SH-SY5Y (cell line): ENCODE measurements around the gene ABCD4.

Source experiments
- GATA2 ChIP-seq: IDR thresholded peaks from 2 replicates; pipeline ENCODE4 v1.6.1; 2011; ENCODE audit warnings: mild to moderate bottlenecking, low read depth, low read length
- GATA3 ChIP-seq: IDR thresholded peaks from 2 replicates; pipeline ENCODE4 v1.6.1; 2011; ENCODE audit warnings: low read depth, mild to moderate bottlenecking, low read length, moderate library complexity

ABCD4 gene

DNA sequence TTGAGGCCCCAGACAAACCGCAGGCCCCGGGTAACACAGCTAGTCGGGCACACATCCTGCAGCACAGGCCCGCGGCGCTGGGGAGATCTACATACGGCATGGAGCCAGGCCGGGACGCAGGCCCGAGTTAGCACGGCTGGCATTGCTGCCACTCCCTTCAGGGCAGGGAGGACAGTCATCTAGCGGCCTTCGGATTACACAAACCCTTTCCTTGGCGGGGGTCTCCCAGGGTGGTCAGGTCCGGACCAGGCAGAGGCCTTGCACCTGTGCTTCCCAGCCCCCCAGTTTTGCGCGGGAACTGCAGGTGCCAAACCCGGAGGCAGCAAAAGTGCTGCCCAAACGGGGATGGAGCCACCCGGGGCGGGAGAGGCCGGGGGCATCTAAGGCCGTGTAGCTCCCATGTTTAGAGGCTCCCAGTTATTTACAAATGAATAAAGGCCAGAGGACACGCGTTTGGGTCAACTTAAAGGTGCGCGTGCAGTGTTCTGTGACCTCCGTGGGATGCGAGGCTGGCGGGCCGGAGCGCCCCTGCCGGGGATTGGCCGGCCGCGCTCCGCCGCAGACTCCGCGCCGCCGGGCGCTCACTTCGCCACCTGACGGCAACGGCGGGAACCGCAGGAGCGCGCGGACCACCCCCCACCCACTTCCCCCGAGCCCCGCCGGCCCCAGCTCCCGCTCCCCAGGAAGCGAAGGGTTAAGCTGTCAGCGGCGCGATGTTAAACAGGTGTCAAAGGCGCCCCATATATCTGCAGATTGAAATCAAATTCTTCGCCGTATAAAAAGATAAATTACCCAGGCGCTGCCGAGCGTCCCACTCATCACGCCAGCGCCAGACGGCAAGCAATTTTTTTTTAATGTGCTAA, 45.4 kb downstream of the ABCD4 start:
- TF ChIP-seq GATA3 (no peak), GATA2 (peak; percentile 89)

DNA sequence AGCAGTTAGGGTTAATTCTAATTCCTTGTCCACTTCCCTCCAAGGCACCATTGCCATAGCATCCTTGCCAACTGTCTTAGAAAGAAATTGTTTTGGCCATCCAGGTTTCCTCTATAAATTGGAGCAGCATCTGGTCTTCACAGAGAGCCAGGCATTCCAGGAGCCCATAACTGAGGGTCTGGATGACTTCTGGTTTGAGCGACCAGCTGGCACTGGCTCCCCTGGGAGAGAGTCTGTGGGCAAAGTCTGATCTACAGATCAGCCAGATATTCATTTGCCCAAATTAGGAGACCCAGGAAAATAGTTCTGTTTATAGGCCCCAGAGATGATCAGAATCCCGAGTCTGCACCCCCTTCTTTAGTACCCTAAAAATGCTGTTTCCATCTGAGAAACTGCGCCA, 47.5 kb downstream of the ABCD4 start:
- no peak for TF ChIP-seq GATA3
- TF ChIP-seq GATA2, result peak; percentile 65

DNA sequence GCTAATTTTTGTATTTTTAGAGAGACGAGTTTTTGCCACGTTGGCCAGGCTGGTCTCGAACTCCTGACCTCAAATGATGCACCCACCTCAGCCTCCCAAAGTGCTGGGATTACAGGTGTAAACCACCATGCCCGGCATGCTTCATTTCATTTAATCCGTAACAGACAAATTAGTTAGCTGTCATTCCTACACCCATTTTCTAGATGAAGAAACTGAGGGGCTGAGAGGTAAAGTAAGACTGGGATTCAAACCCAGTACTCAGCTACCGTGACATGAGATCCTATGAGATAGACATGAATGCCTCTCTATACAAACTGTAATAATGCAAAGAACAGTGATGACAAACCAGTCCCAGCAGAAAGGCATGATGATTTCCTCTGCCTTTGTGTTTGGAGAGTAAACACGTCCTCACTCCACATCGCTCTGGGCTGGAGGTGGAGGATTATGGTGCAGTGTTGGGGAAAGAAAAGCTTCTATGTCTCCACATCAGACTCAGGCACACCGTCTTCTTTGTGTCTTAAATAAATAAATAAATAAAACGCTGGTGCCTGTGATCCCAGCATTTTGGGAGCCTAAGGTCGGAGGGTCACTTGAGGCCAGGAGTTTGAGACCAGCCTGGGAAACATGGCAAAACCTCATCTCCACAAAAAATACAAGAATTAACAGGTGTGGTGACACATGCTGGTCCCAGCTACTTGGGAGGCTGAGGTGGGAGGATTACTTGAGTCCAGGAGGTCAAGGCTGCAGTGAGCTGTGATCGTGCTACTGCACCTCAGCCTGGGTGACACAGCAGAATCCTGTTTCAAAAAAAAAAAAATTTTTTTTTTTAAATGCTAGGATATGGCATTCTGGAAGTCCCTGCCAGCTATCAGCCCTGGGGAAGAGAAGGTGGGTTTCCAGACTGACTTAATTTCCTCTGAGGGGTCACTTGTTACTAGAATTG, 53.0 kb downstream of the ABCD4 start:
- TF ChIP-seq GATA2 (no peak), GATA3 (no peak)

DNA sequence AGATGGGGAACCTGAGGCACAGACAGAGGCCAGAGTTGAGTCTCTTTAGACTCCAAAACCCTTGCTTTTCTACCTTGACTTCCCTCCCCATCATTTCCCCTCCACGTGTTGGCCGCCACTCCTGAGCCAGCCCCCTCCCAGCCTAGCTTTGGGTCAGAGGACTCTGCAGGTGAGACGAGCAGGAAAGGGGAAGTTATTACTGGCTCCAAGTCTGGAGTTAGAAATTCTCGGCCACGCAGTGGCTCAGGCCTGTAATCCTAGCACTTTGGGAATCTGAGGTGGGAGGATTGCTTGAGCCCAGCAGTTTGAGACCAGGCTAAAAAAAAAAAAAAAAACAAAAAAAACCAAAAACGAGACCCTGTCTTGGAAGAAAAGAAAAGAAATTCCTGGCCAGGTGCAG, 54.7 kb downstream of the ABCD4 start:
- TF ChIP-seq GATA2 (no peak), GATA3 (no peak)

DNA sequence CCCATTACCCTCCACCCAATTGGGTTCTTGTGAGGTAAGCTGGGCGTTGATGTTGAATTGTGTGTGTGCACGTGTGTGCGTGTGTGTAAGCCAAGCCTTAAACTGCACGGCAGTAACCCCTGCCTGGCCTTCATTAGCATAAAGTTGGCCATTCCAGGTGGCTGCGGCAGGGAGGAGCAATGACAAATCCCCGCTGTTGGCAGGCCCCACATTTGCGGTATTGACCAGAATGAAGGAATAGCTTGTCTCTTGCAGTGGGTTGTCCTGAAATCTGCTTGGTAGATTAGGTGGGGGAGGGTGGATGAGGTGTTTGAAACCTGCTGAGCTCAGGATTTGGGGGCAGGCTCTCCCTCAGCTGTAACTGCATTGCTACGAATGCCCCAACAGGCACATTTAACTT, 56.2 kb downstream of the ABCD4 start:
- no peak for TF ChIP-seq GATA2
- TF ChIP-seq GATA3, result no peak

DNA sequence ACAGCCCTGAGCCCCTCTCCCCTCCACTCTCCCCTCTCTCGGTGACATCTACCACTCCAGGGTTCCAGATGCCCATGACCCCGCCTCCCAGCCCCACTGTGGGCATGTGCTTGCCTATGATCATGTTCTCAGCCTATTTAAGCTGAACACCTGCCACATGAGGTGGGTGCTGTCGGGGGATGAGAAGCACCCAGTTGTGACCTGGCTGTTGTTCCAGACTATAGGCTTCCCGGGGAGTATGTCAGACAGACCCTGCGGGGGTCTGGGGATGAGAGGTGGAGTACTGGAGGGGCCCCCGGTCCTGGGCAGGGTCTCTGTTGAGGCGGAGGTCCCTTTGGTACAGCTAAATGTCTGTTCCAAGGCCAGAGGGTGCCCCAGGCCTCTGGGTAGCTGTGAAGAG, 57.4 kb downstream of the ABCD4 start:
- TF ChIP-seq GATA2 (no peak), GATA3 (no peak)

DNA sequence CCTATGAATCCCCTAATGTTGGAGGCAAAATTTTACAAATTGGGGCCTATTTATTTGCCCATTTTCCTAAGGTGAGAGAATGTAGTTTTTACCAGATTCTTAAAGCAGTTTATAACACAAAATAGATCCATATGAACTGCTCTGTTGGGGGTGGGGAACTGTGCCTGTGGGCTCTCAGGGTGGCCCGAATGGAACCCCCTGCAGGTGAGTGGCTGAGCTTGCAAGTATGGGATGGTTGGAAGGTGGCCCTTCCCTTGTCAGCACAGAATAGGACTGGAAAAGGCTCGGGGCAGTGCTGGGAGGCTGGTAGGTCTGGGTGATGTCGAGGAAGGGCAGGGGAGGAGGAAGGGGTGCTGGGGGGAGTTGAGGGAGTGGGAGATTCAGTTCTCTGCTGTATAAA, 58.6 kb downstream of the ABCD4 start:
- TF ChIP-seq GATA3 (no peak), GATA2 (no peak)

DNA sequence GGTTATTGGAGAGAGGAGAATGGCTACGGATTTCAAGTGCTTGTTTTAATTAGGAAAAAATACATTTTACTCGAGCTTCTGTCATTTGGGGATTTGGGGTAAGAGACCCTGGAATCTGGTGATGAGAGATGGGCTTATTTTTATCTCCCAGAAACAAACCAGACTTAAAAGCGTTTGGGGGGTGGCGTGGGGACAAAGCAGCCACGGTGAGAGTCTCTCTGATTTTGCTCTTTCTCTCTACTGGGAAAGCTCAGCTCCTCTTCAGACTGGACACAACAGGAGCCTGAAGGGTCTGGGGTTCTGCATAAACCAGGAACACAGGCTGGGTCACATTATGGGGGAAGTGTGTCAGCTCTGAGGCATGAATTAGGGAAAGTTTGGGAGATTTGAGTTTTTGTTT, 59.7 kb downstream of the ABCD4 start:
- TF ChIP-seq GATA3 (no peak), GATA2 (no peak)

DNA sequence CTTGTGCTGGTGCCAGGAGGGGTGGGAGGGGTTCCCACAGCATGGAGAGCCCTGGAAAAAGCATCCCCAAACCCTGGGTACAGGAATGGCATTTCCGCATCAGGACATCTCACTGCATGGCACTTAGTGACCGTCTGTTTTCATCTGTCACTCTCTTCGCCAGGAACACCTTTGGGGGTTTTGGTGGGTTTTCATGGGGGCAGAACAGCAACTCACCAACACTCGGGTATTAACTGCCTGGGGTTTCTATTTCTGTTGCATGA, 60.0 kb downstream of the ABCD4 start:
- no peak for TF ChIP-seq GATA2
- TF ChIP-seq GATA3, result no peak

DNA sequence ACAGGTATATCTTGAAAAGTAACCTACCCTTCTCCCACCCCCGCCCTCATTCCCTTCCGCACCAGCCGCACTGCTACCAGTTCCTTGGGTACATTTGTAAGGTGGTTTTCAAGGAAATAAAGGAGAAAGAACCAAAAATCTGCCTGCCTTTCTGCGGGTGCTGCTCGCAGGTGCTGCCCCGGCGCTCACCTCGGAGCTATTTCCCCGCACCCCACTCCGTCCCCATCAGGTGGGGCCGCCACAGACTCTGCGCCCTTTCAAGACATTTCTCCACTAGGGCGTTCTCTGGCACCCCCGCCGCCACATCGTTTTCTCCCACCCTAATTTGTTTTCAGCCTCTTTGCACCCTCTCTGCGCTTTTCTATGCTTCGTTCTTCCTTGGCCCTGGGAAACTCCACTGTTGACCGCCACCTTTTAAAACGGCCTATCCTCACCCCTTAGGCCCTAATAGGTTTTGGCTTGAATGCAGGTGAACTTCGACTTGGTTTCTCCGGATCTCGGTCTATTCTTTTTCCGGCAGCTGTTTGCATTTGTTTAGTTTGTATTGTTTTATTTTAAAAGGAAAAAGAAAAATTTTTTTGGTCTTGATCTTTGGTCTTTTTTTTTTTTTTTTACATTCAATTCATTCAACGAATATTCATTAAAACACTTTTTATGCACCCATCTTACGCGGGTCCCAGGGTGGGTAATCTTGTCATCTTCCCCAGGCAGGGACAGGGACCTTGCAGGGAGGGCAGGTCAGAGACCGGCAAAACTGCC, 60.5 kb downstream of the ABCD4 start:
- TF ChIP-seq GATA3 (no peak), GATA2 (no peak)

DNA sequence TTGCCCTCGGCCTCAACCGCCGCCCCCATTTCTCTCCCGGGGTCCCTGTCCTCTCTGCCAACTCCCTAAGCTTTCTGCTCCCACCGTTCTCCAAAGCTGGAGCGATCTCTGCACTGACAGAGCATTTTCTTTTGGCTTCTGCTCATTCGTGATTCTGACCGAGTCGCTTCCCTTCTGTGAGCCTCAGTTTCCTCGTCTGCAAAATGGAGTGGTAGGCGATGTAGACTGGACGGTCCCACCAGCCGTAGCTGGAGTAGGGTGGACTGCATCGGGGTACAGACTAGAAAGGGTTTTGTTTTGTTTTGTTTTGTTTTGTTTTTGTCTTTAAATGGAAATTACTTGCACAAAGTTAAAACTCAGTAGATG, 61.1 kb downstream of the ABCD4 start:
- TF ChIP-seq GATA3, result no peak
- no peak for TF ChIP-seq GATA2

DNA sequence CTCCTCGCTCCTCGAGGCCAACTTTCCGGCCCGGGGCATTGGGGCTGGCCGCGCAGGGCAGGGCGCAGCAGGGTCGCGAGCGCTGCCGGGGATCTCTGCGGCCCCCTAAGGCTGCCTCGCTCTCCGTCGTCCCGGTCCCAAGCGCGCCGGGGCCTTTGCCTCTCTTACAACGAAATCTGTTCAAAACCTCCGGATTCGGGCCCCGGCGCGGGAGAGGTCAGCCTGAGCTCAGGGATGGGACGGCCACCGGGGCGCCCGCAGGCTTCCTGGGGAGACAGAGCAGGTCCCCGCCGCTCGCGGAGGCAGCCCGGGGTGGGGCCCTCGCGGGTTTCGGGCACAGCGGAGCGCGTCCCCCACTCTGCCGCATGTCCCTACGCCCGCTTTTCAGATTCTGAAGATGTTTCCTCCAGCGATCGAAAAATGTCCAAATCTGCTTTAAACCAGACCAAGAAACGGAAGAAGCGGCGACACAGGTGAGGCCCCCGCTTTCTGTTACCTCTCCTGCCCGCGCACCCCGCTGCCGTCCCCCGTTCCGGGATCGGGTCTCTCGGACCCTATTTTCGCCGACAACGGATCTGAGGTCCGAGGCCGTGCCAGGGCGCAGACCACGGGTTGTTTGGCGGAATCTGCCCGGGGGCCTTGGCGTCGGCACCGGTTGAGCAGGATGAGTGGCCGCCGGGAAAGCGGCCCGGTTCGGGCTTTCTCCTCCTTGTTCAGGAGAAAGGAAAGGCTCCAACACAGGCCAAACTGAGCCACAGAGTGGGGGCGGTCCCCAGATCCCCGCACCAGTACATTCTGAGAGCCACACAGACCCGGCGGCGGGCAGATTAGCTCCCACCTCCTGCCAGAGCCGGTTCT, 61.7 kb downstream of the ABCD4 start:
- no peak for TF ChIP-seq GATA2
- TF ChIP-seq GATA3, result no peak
